Measurements from ENCODE around the gene PRB3. TPM values are rescaled to one million over a fixed set of nuclear protein-coding genes. Genes with fewer than 3 reads are reported as not detected.

Gene PRB3
- total and polyA plus RNA-seq, 4 donors, result 0.02 to 0.49 TPM; not detected in 2

DNA sequence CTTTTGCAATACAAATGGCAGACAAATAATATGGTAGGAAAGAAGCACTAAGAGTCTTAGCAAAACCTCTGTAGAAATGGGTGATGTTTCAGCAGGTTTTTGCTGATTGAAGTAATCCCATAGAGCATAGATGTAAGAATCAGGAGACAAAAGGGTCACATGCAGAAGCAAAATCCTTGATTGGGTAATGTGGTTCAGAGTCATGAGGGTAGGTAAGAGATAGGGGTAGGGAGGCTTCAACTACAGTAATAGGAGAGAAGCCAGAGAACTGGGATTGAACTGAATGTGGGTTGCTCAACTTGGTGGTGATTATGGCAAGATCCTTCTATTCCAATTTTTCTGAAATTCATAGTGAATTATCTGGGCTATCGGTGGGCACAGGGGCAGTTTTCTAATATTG, 5.0 kb downstream of the PRB3 start:
- no peak overlapping the region for H3K9ac ChIP-seq (ENCODE audit: insufficient read depth in 1 of 2, low read length in 2 of 2)
- no peak for DNase-seq
- no peak overlapping the region for H3K27ac ChIP-seq (ENCODE audit: low read depth in 1 of 2, low read length in 1 of 2)
- no peak for ATAC-seq (ENCODE audit: insufficient read depth, low FRiP score)
- H3K27me3 ChIP-seq (ENCODE audit: control insufficient read depth in 3 of 3, insufficient read depth in 3 of 3, low read length in 2 of 3), result no peaks in the 10 kb centered on the region
- TF ChIP-seq, protein P1, sequence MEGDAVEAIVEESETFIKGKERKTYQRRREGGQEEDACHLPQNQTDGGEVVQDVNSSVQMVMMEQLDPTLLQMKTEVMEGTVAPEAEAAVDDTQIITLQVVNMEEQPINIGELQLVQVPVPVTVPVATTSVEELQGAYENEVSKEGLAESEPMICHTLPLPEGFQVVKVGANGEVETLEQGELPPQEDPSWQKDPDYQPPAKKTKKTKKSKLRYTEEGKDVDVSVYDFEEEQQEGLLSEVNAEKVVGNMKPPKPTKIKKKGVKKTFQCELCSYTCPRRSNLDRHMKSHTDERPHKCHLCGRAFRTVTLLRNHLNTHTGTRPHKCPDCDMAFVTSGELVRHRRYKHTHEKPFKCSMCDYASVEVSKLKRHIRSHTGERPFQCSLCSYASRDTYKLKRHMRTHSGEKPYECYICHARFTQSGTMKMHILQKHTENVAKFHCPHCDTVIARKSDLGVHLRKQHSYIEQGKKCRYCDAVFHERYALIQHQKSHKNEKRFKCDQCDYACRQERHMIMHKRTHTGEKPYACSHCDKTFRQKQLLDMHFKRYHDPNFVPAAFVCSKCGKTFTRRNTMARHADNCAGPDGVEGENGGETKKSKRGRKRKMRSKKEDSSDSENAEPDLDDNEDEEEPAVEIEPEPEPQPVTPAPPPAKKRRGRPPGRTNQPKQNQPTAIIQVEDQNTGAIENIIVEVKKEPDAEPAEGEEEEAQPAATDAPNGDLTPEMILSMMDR (IDR thresholded peaks at IDR 0.05; ENCODE audit: control extremely low read depth, extremely low read depth), result no peak
- H3K36me3 ChIP-seq (ENCODE audit: control insufficient read depth in 4 of 4, insufficient read depth in 4 of 4, low read length in 4 of 4), result no peaks in the 10 kb centered on the region
- peaks cover 0 to 3% (median 0%) of the 10 kb centered on the region in 4 donors for H3K9me3 ChIP-seq (ENCODE audit: control insufficient read depth in 4 of 4, insufficient read depth in 3 of 4, low read length in 3 of 4)
- 94 to 100% methylated on average over 1 of the region's 1 CpG for WGBS, 2 donors
- H3K4me1 ChIP-seq (ENCODE audit: control insufficient read depth in 5 of 5, insufficient read depth in 5 of 5, low read length in 5 of 5), result no peaks in the 10 kb centered on the region
- H3K4me3 ChIP-seq, result no peak overlapping the region

DNA sequence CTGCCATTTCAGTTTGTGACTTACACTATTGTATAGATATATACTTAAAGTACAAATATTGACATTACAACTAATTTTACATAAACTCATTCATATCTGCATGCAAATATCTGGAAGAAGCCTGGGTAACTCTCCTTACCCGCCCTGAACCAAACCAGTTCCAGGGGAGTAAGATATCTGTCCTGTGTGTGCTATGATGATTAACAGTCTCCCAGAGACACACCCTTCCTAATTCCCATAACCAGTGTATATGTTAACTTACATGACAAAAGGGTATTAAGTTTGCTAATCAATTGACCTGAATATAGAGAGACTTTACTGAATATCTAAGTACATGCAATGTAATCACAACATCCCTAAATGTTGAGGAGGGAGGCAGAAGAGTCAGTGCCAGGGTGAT, 23.0 kb downstream of the PRB3 start:
- ATAC-seq (ENCODE audit: insufficient read depth, low FRiP score) (no peak), DNase-seq (no peak)
- H3K27ac ChIP-seq (ENCODE audit: low read depth in 1 of 2, low read length in 1 of 2), result no peak overlapping the region
- no peaks in the 10 kb centered on the region for H3K4me1 ChIP-seq (ENCODE audit: control insufficient read depth in 5 of 5, insufficient read depth in 5 of 5, low read length in 5 of 5)
- WGBS, 2 donors, result 30 to 87% methylated on average over 1 of the region's 1 CpG
- H3K27me3 ChIP-seq (ENCODE audit: control insufficient read depth in 3 of 3, insufficient read depth in 3 of 3, low read length in 2 of 3), result no peaks in the 10 kb centered on the region
- no peak overlapping the region for H3K9ac ChIP-seq (ENCODE audit: insufficient read depth in 1 of 2, low read length in 2 of 2)
- H3K4me3 ChIP-seq, result no peak overlapping the region
- TF ChIP-seq, protein P1 (IDR thresholded peaks at IDR 0.05; ENCODE audit: control extremely low read depth, extremely low read depth), result no peak
- H3K36me3 ChIP-seq (ENCODE audit: control insufficient read depth in 4 of 4, insufficient read depth in 4 of 4, low read length in 4 of 4), result no peaks in the 10 kb centered on the region
- H3K9me3 ChIP-seq (ENCODE audit: control insufficient read depth in 4 of 4, insufficient read depth in 3 of 4, low read length in 3 of 4), result no peaks in the 10 kb centered on the region

DNA sequence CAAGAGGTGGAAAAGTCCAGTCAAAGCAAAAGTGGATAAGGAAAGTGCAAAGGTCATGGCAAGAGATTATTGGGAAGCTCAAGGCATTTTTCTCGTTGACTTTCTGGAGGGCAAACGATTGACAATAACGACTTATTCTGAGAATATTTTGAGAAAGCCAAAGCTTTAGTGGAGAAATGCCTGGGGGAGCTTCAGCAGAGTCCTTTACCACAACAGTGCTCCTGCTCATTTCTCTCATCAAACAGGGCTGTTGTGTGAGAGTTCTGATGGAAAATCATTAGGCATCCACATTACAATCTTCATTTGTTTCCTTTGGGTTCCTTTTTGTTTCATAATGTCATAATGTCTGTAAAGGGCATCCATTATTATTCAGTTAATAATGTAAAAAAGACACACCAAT, 26.9 kb downstream of the PRB3 start:
- no peak overlapping the region for H3K9ac ChIP-seq (ENCODE audit: insufficient read depth in 1 of 2, low read length in 2 of 2)
- TF ChIP-seq, protein P1 (IDR thresholded peaks at IDR 0.05; ENCODE audit: control extremely low read depth, extremely low read depth), result no peak
- DNase-seq (no peak), ATAC-seq (ENCODE audit: insufficient read depth, low FRiP score) (no peak)
- no peak overlapping the region for H3K4me3 ChIP-seq
- H3K27me3 ChIP-seq (ENCODE audit: control insufficient read depth in 3 of 3, insufficient read depth in 3 of 3, low read length in 2 of 3), result no peaks in the 10 kb centered on the region
- WGBS, 2 donors, result 84 to 94% methylated on average over 3 of the region's 3 CpGs
- H3K9me3 ChIP-seq (ENCODE audit: control insufficient read depth in 4 of 4, insufficient read depth in 3 of 4, low read length in 3 of 4), result no peaks in the 10 kb centered on the region
- H3K36me3 ChIP-seq (ENCODE audit: control insufficient read depth in 4 of 4, insufficient read depth in 4 of 4, low read length in 4 of 4), result no peaks in the 10 kb centered on the region
- no peak overlapping the region for H3K27ac ChIP-seq (ENCODE audit: low read depth in 1 of 2, low read length in 1 of 2)
- no peaks in the 10 kb centered on the region for H3K4me1 ChIP-seq (ENCODE audit: control insufficient read depth in 5 of 5, insufficient read depth in 5 of 5, low read length in 5 of 5)

DNA sequence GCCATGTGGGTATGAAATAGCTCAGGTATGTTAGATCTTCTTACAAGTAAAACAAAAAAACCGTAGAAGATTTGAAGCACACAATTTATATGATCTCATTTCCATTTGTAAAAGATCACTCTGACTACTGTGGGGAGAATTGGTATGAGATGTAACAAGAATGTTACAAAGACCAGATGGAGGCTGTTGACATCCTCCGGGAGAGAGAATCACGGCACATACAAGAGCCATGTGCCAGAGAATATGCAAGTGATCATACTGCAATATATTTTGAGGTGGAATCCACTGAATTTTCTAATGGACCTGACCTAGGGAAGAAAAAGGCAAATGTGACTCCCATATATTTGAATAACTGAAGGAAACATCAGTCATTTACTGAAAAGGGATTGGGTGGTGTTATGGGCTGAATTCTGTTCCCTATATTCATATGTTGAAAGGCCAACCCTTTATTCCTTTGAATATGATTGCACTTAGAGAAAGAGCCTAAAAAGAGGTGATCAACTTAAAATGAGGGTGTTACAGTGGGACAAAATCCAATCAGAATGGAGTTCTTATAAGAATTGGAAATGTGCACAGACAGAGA, 29.1 kb downstream of the PRB3 start:
- TF ChIP-seq, protein P1 (IDR thresholded peaks at IDR 0.05; ENCODE audit: control extremely low read depth, extremely low read depth), result no peak
- 83 to 94% methylated on average over 3 of the region's 3 CpGs for WGBS, 2 donors
- no peaks in the 10 kb centered on the region for H3K4me1 ChIP-seq (ENCODE audit: control insufficient read depth in 5 of 5, insufficient read depth in 5 of 5, low read length in 5 of 5)

More for the DNA sequence above, 29.1 kb downstream of the PRB3 start:
- ATAC-seq (ENCODE audit: insufficient read depth, low FRiP score), result no peak
- Histone ChIP-seq H3K36me3 (ENCODE audit: control insufficient read depth in 4 of 4, insufficient read depth in 4 of 4, low read length in 4 of 4) (no peaks in the 10 kb centered on the region), H3K27ac (ENCODE audit: low read depth in 1 of 2, low read length in 1 of 2) (no peak overlapping the region), H3K27me3 (ENCODE audit: control insufficient read depth in 3 of 3, insufficient read depth in 3 of 3, low read length in 2 of 3) (no peaks in the 10 kb centered on the region), H3K9me3 (ENCODE audit: control insufficient read depth in 4 of 4, insufficient read depth in 3 of 4, low read length in 3 of 4) (peaks cover 0 to 2% (median 0%) of the 10 kb centered on the region in 4 donors), H3K9ac (ENCODE audit: insufficient read depth in 1 of 2, low read length in 2 of 2) (no peak overlapping the region), H3K4me3 (no peak overlapping the region)
- DNase-seq, result no peak

Measured in lung (tissue), 12 donors.